Measurements from ENCODE around the gene ST7L. TPM values are rescaled to one million over a fixed set of nuclear protein-coding genes. Genes with fewer than 3 reads are reported as not detected.

Gene ST7L
- total RNA-seq, 1 experiment from 2014 or later, result 18.0 TPM

GRCh38 chr1:112517231-112517630 is 101.7 kb downstream of the ST7L start (continued):
- TF ChIP-seq, protein P1, sequence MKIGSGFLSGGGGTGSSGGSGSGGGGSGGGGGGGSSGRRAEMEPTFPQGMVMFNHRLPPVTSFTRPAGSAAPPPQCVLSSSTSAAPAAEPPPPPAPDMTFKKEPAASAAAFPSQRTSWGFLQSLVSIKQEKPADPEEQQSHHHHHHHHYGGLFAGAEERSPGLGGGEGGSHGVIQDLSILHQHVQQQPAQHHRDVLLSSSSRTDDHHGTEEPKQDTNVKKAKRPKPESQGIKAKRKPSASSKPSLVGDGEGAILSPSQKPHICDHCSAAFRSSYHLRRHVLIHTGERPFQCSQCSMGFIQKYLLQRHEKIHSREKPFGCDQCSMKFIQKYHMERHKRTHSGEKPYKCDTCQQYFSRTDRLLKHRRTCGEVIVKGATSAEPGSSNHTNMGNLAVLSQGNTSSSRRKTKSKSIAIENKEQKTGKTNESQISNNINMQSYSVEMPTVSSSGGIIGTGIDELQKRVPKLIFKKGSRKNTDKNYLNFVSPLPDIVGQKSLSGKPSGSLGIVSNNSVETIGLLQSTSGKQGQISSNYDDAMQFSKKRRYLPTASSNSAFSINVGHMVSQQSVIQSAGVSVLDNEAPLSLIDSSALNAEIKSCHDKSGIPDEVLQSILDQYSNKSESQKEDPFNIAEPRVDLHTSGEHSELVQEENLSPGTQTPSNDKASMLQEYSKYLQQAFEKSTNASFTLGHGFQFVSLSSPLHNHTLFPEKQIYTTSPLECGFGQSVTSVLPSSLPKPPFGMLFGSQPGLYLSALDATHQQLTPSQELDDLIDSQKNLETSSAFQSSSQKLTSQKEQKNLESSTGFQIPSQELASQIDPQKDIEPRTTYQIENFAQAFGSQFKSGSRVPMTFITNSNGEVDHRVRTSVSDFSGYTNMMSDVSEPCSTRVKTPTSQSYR (CRISPR knock-in tag; IDR thresholded peaks at IDR 0.05), result no peak
- TF ChIP-seq ATF3 (CRISPR knock-in tag; conservative IDR thresholded peaks at IDR 0.05), result no peak
- no peak for TF ChIP-seq ESRRA (CRISPR knock-in tag; IDR thresholded peaks at IDR 0.05; ENCODE audit: borderline replicate concordance)
- TF ChIP-seq ZNF138 (CRISPR knock-in tag; conservative IDR thresholded peaks at IDR 0.05), result no peak
- no peak for TF ChIP-seq EMX1 (CRISPR knock-in tag; IDR thresholded peaks at IDR 0.05)
- TF ChIP-seq TEAD1 (CRISPR knock-in tag; IDR thresholded peaks at IDR 0.05), result no peak
- no peak for TF ChIP-seq ETV6 (CRISPR knock-in tag; IDR thresholded peaks at IDR 0.05)
- TF ChIP-seq, protein P2, sequence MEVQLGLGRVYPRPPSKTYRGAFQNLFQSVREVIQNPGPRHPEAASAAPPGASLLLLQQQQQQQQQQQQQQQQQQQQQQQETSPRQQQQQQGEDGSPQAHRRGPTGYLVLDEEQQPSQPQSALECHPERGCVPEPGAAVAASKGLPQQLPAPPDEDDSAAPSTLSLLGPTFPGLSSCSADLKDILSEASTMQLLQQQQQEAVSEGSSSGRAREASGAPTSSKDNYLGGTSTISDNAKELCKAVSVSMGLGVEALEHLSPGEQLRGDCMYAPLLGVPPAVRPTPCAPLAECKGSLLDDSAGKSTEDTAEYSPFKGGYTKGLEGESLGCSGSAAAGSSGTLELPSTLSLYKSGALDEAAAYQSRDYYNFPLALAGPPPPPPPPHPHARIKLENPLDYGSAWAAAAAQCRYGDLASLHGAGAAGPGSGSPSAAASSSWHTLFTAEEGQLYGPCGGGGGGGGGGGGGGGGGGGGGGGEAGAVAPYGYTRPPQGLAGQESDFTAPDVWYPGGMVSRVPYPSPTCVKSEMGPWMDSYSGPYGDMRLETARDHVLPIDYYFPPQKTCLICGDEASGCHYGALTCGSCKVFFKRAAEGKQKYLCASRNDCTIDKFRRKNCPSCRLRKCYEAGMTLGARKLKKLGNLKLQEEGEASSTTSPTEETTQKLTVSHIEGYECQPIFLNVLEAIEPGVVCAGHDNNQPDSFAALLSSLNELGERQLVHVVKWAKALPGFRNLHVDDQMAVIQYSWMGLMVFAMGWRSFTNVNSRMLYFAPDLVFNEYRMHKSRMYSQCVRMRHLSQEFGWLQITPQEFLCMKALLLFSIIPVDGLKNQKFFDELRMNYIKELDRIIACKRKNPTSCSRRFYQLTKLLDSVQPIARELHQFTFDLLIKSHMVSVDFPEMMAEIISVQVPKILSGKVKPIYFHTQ (CRISPR knock-in tag; IDR thresholded peaks at IDR 0.05), result no peak
- TF ChIP-seq ERG (CRISPR knock-in tag; IDR thresholded peaks at IDR 0.05), result no peak
- TF ChIP-seq FOXP1 (CRISPR knock-in tag; IDR thresholded peaks at IDR 0.05; ENCODE audit: borderline replicate concordance), result no peak
- no peak for TF ChIP-seq ZNF532 (CRISPR knock-in tag; IDR thresholded peaks at IDR 0.05; ENCODE audit: borderline replicate concordance)
- TF ChIP-seq, protein P3, sequence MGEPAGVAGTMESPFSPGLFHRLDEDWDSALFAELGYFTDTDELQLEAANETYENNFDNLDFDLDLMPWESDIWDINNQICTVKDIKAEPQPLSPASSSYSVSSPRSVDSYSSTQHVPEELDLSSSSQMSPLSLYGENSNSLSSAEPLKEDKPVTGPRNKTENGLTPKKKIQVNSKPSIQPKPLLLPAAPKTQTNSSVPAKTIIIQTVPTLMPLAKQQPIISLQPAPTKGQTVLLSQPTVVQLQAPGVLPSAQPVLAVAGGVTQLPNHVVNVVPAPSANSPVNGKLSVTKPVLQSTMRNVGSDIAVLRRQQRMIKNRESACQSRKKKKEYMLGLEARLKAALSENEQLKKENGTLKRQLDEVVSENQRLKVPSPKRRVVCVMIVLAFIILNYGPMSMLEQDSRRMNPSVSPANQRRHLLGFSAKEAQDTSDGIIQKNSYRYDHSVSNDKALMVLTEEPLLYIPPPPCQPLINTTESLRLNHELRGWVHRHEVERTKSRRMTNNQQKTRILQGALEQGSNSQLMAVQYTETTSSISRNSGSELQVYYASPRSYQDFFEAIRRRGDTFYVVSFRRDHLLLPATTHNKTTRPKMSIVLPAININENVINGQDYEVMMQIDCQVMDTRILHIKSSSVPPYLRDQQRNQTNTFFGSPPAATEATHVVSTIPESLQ (CRISPR knock-in tag; IDR thresholded peaks at IDR 0.05), result no peak

GRCh38 chr1:112516141-112516540 is 102.8 kb downstream of the ST7L start:
- H3K4me3 Mint-ChIP-seq, result no peak overlapping the region
- no peak for ATAC-seq
- DNase-seq (ENCODE audit: low spot score), result no peak
- peaks cover 11% of the 10 kb centered on the region for H3K4me1 Mint-ChIP-seq
- no peaks in the 10 kb centered on the region for H3K36me3 Mint-ChIP-seq
- H3K27me3 Mint-ChIP-seq (ENCODE audit: low read depth), result peaks cover 24% of the 10 kb centered on the region
- ChIA-PET CTCF (interaction anchor here (0.9 to 1.4 kb wide), 2 partner anchors 11 to 14 kb away, joined by 3 read pairs; no protein-coding TSS in a partner anchor), POLR2A (interaction anchor here (0.5 kb wide), 2 partner anchors 45 to 498 kb away, joined by 4 read pairs; no protein-coding TSS in a partner anchor)
- H3K27ac Mint-ChIP-seq, result no peak overlapping the region
- H3K9me3 Mint-ChIP-seq, result no peaks in the 10 kb centered on the region
- TF ChIP-seq, protein P4, sequence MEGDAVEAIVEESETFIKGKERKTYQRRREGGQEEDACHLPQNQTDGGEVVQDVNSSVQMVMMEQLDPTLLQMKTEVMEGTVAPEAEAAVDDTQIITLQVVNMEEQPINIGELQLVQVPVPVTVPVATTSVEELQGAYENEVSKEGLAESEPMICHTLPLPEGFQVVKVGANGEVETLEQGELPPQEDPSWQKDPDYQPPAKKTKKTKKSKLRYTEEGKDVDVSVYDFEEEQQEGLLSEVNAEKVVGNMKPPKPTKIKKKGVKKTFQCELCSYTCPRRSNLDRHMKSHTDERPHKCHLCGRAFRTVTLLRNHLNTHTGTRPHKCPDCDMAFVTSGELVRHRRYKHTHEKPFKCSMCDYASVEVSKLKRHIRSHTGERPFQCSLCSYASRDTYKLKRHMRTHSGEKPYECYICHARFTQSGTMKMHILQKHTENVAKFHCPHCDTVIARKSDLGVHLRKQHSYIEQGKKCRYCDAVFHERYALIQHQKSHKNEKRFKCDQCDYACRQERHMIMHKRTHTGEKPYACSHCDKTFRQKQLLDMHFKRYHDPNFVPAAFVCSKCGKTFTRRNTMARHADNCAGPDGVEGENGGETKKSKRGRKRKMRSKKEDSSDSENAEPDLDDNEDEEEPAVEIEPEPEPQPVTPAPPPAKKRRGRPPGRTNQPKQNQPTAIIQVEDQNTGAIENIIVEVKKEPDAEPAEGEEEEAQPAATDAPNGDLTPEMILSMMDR (IDR thresholded peaks at IDR 0.05), result no peak
- TF ChIP-seq E2F4 (CRISPR knock-in tag; IDR thresholded peaks at IDR 0.05; ENCODE audit: borderline replicate concordance, low read depth) (no peak), HMGXB4 (CRISPR knock-in tag; IDR thresholded peaks at IDR 0.05) (no peak)
- TF ChIP-seq, protein P5, sequence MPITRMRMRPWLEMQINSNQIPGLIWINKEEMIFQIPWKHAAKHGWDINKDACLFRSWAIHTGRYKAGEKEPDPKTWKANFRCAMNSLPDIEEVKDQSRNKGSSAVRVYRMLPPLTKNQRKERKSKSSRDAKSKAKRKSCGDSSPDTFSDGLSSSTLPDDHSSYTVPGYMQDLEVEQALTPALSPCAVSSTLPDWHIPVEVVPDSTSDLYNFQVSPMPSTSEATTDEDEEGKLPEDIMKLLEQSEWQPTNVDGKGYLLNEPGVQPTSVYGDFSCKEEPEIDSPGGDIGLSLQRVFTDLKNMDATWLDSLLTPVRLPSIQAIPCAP (CRISPR knock-in tag; IDR thresholded peaks at IDR 0.05), result no peak

All from WTC11 (cell line).